GM06990 (cell line): ENCODE measurements around the gene GNAI3.

Source experiments
- DNase-seq: peaks from one replicate; pipeline ENCODE4 v3.0.0-alpha.2; 2011; ENCODE audit not compliant: insufficient read length; ENCODE audit errors: extremely low read depth
- H3K27me3 ChIP-seq: replicated peaks from 2 replicates; pipeline ENCODE4 v1.6.0; 2011; ENCODE audit warnings: low read length; ENCODE audit not compliant: control insufficient read depth, insufficient read depth
- H3K36me3 ChIP-seq: 2 replicates; pipeline ENCODE4 v1.5.1; 2011; ENCODE audit warnings: low read length; ENCODE audit not compliant: control insufficient read depth, insufficient read depth
- H3K4me3 ChIP-seq: replicated peaks from 2 replicates; pipeline ENCODE4 v1.5.1; 2011; ENCODE audit warnings: low read depth, mild to moderate bottlenecking, control low read depth, low read length
- CTCF ChIP-seq: IDR thresholded peaks from 2 replicates; pipeline ENCODE4 v1.5.1; 2011; ENCODE audit warnings: low read length, control low read depth, mild to moderate bottlenecking, inconsistent platforms; ENCODE audit not compliant: insufficient read depth, poor library complexity, severe bottlenecking

GNAI3 gene

GRCh38 chr1:109528712-109529111 lies 19.7 kb upstream of the GNAI3 start:
- Histone ChIP-seq H3K36me3 (no peaks in the 10 kb centered on the region), H3K4me3 (no peak overlapping the region), H3K27me3 (no peaks in the 10 kb centered on the region)
- no peak for DNase-seq
- TF ChIP-seq CTCF = no peak

GRCh38 chr1:109529881-109530456 lies 18.4 kb upstream of the GNAI3 start:
- DNase-seq = no peak
- Histone ChIP-seq H3K36me3 (no peaks in the 10 kb centered on the region), H3K4me3 (no peak overlapping the region), H3K27me3 (no peaks in the 10 kb centered on the region)
- TF ChIP-seq CTCF = no peak

- TF ChIP-seq CTCF = no peak
- DNase-seq = no peak
- H3K27me3 ChIP-seq = no peaks in the 10 kb centered on the region
- no peaks in the 10 kb centered on the region for H3K36me3 ChIP-seq
- H3K4me3 ChIP-seq = no peak overlapping the region
Observed at GRCh38 chr1:109530457-109531087, 17.8 kb upstream of the GNAI3 start.

- Histone ChIP-seq H3K4me3 (no peak overlapping the region), H3K27me3 (no peaks in the 10 kb centered on the region), H3K36me3 (no peaks in the 10 kb centered on the region)
- TF ChIP-seq CTCF = no peak
- no peak for DNase-seq
Observed at GRCh38 chr1:109531380-109531779, 17.0 kb upstream of the GNAI3 start.

- TF ChIP-seq CTCF = no peak
- no peak overlapping the region for H3K4me3 ChIP-seq
- DNase-seq = no peak
- H3K36me3 ChIP-seq = no peaks in the 10 kb centered on the region
- no peaks in the 10 kb centered on the region for H3K27me3 ChIP-seq
Observed at GRCh38 chr1:109531826-109532364, 16.5 kb upstream of the GNAI3 start.
